NCI-H774 (cell line): Measurements from ENCODE around the gene MRPL42.

ENCODE experiments used
- DNase-seq: peaks from one replicate; lab custom pipeline; 2025; lab: John Stamatoyannopoulos, UW

MRPL42 gene

DNA sequence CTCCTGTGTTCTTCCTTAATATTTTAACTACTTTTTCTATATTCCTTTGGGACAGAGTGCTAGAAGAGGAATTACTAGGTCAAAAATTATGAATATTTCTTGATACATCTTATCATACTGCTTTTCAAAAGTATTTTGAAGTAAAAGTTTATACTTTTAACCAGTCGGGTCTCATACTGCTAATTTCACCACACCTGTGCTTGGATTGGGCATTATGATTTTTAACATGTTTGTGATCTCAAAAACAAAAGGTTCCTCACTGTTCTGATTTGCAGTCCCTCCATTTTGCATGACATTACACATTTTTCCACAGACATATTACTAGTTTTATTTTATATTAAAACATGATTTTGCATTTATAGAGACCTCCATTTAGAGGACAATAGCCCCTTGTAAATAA, 32.9 kb downstream of the MRPL42 start:
- no peak for DNase-seq

DNA sequence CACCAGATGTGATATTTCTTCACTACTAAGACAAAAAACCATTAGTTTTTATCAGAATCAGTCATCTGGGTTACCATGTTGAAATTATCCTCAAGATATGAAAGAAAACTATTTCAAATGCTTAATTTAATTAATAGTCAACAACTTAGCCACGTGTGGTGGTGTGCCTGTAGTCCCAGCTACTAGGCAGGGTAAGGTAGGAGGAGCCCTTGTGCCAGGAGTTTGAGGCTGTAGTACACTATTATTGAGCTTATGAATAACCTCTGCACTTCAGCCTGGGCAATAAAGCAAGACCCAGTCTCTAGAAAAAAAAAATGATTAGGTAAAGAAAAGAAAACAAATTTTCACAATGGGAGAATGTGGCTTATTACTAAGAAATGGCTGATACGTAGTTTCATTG, 33.4 kb downstream of the MRPL42 start:
- DNase-seq = no peak

DNA sequence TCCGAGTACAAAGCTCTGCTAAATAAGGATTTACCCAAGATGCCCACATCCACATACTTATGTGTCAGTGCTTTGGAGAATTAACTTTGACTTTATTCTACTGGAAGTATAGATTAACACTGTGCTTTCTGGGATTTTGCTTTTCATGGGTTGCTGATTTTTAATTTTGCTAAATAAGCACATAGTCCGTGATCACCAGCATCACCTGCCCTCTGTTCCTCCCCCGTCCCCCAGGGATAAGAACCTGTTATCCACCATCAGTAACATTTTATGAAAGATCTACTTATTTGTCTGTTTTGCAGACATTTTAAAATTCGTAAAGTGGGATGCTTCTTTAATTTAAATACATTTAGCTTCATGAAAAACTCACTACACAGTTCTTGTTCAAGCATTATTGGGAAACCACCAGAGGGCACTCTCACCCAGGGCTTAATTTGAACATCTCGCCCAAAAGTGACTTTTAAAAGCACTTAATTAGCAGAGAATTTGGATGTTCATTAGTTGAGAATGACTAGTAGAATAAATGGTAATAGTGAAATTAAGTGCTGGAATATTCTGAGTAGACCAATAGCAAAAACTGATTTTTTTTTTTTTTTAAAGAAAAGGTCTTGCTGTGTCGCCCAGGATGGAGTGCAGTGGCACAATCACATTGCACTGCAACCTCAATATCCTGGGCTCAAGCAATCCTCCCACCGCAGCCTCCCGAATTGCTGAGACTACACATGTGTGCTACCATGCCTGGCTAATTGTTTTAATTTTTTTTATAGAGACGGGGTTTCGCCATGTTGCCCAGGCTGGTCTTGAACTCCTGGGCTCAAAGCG, 35.7 kb downstream of the MRPL42 start:
- peak; percentile 38 for DNase-seq

DNA sequence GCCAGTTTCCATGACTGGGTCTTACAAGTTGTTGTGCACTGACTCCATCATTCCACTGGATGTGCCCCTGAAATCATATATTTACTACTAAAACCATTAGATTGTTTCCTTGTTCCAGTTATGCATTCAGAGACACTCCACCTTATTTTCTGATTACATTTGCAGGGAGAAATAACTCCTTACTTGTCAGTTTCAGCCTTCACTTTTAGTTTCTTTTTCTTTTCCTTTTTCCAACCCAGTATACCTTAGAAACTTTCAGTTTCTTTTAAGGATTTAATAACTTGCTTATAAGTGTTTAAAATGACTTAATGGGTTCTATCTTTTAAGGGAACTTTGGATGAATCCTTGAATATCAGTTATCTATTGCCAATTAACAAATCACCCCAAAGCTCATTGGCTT, 39.9 kb downstream of the MRPL42 start:
- DNase-seq = no peak

DNA sequence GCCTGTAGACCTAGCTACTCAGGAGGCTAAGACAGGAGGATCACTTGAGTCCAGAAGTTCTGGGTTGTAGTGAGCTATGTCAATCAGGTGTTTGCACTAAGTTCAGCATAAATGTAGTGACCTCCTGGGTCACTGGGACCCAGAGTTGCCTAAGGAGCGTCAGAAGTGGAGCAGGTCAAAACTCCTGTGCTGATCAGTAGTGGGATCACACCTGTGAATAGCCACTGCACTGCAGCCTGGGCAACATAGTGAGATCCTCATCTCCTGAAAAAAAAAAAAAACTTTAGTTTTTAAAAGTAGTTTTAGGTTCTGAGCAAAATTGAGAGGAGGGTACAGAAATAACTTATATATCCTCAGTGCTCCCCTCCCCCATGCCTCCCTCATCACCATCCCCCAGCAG, 42.2 kb downstream of the MRPL42 start:
- no peak for DNase-seq

DNA sequence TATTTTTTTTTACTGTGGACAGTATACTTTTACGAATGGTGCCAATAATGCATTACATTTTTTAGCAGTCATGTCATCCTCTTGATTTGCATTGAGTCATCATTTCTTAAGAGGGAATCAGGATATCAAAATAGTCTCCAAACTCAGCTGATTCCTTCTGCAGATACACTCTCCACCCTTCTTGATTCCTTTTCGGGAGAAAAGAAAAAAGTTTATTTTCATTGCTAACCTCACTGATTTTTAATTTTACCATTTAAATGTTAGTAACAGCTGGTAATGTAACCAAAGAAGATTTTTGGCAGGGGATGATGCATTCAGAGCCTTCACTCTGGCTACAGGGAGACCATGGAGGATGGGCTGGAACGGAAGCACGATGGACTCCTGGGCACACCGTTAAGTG, 47.5 kb downstream of the MRPL42 start:
- DNase-seq = no peak

DNA sequence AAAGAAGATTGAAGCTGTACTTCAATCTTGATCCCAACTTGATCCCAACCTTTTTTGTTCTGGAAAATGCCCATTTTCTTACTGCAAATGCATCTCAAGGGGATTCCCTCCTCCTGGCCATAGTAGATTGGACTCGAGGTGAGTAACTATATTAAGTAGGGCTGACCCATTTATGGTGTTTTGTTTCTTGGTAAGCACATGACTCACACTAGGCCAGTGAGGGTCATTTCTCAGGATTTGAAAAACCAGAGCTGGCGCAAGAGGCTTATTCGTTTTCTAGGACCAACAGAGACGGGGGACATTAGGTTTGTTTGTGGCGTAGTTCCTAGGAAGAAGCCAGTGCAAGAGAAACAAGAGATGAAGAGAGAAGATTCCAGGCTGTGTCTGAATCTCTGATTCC, 51.4 kb downstream of the MRPL42 start:
- no peak for DNase-seq

DNA sequence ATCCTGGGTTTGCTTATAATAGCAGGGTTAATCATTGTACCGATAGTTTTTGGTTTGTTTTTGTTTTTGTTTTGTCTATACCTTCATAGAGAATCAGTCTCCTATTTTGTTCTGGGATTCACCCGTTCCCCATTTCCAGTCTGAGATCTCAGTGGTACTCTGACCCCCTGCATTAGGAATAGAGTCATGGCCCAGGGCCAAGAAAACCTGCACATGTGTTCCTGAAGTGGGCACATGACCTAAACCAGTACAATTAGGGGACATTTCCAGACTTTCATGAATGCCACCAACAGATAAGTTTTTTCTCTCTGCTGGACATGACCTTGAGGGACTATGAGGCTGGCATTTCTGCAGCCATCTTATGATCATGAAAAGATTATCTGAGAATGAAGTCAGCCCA, 52.5 kb downstream of the MRPL42 start:
- DNase-seq = no peak

DNA sequence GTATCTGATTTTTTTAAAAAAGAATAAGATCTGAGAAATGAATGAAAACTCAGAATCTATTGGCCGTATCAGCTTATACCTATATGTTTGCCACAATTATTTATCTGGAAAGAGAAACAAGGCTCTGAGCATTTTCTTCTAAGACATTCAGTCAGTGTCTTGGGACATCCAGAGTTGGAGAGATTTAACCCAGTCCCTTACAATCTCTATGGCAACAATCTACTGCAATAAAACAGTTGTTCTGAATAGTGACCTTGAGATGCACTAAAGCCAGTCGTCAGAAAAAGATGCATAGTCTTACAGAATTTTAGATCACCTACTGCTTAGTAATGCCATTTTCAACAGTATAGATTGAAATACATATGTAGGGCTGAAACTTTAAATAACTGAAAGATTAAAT, 53.1 kb downstream of the MRPL42 start:
- no peak for DNase-seq

DNA sequence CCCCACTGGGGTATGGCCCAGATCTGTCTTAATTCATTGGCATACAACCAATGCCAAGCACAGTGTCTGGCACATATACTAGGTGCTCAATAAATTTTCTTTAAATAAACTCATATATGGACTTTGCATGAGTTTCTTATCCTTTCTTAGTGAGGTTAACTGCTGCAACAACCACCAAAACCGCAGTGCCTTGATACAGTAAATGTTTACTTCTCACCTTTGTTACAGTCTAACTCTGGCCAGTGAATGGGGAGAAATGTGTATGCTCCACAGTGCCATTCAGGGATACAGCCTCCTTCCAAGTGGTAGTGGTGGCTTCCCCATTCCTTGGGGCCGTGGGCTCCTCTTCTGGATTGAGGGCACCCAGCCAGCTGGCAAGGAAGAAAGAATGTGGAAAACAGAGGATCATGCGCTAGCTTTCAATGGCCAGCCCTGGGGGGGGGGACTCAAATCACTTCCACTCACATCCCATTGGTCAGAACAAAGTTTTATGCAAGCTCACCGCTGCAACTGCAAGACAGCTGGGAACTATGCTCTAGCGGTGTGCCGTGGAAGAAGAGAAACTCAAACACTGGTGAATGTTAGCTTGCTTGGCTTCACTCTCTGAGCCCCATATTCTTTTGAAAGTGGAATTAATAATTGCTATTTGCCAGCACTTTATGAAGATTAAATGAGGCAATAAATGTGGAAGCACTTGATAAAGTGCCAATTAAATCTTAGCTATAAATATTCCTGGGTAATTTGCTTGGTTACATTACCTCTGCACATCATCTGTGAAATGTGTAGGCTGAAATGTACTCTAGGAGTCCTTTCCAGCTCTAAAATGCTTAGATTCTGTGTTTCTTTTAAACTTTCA, 54.1 kb downstream of the MRPL42 start:
- no peak for DNase-seq

DNA sequence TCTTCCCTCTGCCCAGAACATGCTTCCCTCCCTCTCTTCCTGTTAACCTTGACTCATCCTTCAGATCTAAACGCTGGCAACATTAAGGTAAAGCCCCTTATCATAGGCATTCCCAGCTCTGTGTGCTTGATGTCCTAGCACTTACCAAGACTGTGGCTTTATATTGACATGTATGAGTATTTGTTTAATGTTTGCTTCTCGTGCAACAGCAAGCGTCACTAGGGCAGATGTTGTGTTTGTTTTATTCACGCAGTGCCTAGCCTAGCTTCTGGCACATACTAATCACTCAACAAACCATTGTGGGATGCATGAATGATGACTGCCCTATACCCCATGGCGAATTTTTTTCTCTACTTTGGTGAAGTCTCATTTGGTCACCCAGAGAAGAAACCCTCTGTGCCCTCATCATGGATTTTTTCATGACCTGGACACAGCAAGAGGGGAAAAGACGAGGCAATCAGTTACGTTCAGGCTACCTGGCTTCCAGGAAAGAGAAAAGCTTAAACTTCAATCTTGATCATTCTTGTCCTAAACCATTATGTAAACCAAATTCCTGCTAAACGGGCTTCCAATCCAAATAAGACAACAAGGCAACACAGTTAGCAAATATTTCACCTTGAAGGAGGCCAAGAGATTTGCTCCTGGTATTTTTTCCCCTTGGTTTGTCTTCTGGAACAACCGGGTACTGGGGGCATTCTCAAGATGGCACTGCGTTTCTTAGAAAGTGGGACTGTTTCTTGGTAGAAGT, 57.2 kb downstream of the MRPL42 start:
- no peak for DNase-seq

DNA sequence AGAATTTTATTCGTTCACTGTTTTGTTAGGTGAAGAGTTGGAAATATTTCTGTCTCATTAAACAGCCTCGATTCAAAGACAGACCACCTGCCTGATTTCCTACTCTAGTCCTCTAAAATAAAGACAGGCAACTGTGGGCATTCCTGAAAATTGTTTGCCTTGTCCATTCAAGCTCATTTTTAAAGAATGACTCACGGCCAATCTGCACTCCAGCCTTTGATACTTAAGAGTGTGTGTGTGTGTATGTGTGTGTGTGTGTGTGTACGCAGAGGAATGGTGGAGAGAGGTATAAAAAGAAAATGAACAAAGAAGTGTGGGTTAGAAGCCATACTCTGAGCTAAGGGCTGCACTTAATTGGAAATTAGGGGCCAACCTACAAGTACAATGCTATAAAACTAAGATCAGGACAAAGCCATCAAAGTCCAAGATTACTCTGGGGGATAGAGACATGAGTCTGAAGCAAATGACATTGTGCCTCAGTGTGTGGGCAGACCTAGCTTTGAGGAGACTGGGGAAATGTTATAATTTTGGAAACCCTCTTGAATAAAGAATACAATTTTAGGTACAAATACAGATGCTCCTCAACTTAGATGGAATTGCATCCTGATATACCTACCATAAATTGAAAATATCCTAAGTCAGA, 59.6 kb downstream of the MRPL42 start:
- DNase-seq = peak; percentile 59

DNA sequence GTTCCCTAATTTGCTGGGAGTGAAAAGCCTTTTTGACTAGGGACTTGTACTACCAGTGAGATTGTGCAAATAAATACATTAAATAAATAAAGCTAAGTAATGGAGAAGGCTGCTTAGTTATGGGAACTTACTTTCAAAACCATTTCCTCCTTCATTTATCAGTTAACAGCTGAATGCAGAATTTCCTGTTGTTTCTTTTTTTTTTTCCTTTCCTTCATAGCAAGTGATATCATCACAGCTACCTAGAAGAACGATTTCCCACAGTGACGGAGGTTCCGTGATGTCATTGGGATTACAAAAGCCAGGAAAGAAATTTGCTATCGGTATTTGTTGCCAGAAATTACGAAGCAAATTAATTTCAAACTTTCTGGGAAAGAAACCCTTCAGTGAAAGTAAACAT, 63.0 kb downstream of the MRPL42 start:
- DNase-seq = no peak

DNA sequence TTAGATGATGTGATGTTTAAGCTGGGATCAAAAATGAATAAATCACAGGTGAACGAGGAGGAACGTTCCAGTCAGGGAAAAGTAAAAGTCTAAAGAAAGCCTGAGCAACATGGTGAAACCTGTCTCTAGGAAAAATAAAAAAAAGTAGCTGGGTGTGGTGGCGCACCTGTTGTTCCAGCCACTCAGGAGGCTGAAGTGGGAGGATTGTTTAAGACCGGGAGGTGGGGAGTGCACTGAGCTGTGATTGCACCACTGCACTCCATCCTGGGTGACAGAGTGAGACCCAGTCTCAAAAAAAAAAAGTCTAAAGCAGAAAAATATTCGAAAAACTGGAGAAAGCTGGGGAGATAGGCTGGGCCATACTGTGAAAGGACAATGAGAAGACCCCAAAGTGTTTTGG, 66.0 kb downstream of the MRPL42 start:
- no peak for DNase-seq

DNA sequence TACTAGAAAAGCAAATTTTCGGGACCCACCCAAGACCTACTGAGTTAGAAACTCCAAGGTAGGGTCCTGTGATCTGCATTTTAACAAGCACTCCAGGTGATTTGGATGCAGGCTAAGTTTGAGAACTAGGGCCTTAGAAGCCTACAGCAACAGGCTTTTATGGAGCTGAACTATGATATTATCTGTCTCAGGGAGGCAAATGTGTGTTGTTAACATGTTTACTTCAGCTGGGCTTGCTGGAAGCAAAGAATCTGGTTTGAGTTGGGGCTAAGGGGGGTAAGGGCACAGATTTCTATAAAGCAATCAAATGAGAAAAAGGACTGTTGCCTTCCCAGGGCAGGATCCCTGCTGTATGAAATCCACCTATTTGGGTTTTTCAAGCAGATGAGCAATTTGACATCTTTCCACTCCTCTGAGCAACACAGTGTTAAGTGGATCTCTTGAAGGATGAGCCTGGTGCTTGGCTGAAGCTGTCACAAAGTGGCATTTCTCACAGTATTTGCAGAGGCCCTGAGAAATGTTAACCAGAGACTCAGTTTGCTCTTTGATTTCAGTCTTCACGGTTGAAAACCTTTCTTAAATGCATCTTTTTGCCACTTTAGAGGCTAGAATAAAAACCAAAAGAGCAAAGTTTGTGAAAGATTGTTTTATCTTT, 68.9 kb downstream of the MRPL42 start:
- no peak for DNase-seq

DNA sequence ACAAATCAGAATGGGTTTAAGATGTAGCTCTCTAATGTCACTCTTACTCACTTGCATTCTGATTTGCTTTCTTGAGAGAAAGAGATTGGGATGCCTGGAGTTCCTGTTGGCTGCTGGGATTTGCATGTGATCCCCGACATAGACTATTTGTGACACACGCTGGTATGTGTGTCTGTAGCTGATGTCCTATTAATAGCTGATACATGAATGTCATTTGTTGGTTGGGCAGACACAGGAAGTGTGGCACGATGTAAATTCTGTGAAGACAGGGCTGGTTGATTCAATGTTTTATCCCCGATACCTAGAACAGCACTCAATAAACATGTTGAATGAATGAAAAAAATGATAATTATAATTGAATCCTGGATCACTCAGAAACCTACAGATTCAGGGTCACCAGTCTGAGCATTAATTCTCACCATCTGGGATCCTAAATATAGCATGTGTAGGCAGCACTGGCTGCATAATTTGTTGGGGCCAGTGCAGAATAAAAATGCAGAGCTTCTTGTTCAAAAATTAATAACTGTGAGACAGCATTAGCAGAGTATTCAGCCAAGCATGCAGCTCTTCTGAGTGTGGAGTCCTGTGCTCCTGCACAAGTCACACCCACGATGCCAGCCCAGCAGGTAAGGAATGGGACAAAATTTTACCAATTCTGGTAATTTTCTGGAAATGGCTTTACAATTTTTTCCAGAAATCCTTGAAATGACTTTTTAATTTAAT, 69.6 kb downstream of the MRPL42 start:
- no peak for DNase-seq

DNA sequence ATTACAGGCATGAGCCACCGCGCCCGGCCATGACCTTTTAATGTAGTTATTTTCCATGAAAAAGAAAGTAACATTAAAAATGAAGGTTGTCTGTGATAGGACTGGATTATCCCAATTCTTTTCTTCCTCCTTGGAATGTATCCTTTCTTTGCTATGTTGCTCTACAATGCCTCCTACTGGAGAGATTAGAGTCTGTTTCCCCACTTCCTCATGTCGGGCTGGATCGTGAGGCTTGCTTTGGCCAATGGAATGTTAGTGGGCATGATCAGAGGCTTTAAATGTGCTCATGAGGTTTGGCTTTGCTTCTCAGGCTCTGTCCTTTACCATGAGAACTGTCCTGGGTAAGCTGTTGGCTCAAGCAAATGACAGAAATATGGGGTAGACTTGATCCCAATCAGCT, 70.5 kb downstream of the MRPL42 start:
- DNase-seq = no peak

DNA sequence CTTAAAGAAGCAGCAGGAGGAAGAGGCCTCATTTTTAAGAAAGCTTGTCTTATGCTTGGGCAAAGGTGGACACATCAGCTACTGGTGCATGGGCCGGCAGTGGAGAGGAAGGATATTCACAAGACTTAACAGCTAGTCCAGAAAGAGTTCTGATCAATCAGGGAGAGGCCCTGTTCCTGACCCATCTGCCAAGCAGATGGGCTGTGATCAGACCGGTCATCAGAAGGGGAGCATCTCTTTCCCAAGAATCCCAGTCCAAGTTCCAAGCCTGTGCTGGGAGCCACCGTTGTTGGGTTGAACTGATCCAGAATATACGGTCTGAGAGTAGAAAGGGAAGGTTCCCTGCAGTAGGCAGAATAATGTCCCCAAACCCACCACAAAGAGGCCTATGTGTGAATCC, 72.5 kb downstream of the MRPL42 start:
- DNase-seq = no peak

DNA sequence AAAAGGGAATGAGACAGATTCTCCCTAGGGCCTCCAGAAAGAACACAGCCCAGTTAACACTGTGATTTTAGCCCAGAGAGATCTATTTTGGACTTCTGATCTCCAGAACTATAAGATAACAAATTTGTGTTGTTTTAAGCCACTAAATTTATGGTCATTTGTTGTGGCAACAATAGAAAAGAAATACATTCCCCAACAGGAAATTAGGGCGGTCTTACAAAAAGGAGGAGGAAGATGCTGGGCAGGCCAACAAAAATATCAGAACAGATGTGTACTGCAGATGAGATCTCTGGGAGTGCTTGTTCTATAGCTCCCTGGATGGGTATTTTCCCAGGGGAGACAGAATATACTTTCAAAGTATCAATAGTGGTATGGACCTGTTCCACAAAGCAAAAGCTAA, 73.2 kb downstream of the MRPL42 start:
- DNase-seq = no peak

DNA sequence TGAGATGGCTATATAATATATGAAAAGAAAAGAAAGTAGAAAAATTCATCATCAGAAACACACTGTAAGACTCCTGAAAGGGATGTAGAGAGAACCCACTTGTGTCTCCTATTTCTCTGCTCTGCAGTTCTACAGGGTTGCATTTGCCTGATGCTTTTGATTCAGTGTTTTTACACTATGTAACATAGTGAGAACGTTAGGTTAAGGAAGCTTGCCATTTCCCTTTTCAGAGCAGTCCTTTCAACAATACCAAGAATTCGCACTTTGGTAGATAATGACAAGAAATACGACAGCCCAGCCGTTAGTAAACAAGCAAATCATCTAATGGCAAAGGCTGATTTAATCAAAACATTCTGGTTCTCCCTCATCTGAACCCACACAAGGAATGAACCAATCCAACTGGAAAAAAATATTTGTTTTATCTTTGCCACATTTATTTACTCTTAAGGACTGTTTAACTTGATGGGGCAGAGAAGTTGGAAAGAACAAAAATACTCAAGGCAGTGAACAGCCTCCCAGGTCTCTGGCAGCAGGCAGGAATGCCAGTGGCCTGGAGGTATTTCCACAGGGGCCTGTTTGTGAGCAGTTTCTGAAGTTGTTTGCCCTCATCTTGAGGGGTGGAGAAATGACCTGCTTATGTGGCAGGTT, 74.4 kb downstream of the MRPL42 start:
- DNase-seq = no peak
